Neuronal stem cell (in vitro differentiated cells): ENCODE results near the gene ITPRID2.
"Not testable (repeated sequence)": the region's sequence is repeated elsewhere in the genome, so short reads cannot be mapped to it uniquely, and the experiment has no call there.

Experiments
- DNase-seq: peaks from one replicate; pipeline ENCODE4 v3.0.0-alpha.2; 2013; ENCODE audit warnings: low spot score
- H2AFZ ChIP-seq: one replicate; pipeline ENCODE4 v1.6.1; 2013; ENCODE audit warnings: mild to moderate bottlenecking, low read length, inconsistent platforms
- H2AK5ac ChIP-seq: 2 replicates; pipeline ENCODE4 v1.6.1; 2013; ENCODE audit warnings: low read depth, mild to moderate bottlenecking, inconsistent platforms, low read length, moderate library complexity, mixed read lengths
- H2BK120ac ChIP-seq: 2 replicates; pipeline ENCODE4 v1.6.1; 2013; ENCODE audit warnings: low read depth, mild to moderate bottlenecking, inconsistent platforms, low read length, moderate library complexity, mixed read lengths
- H2BK12ac ChIP-seq: one replicate; pipeline ENCODE4 v1.6.1; 2013; ENCODE audit warnings: low read length, inconsistent platforms
- H2BK15ac ChIP-seq: 2 replicates; pipeline ENCODE4 v1.6.1; 2013; ENCODE audit warnings: mild to moderate bottlenecking, low read length, inconsistent platforms, mixed read lengths
- H2BK5ac ChIP-seq: one replicate; pipeline ENCODE4 v1.6.1; 2013; ENCODE audit warnings: inconsistent platforms, mild to moderate bottlenecking, low read length, moderate library complexity
- H3K14ac ChIP-seq: one replicate; pipeline ENCODE4 v1.6.1; 2013; ENCODE audit warnings: low read length, inconsistent platforms
- H3K18ac ChIP-seq: 2 replicates; pipeline ENCODE4 v1.6.1; 2013; ENCODE audit warnings: low read length, inconsistent platforms
- H3K23ac ChIP-seq: 2 replicates; pipeline ENCODE4 v1.6.1; 2013; ENCODE audit warnings: low read depth, mild to moderate bottlenecking, mixed read lengths, low read length, inconsistent platforms; ENCODE audit not compliant: poor library complexity
- H3K27ac ChIP-seq: replicated peaks from 3 replicates; pipeline ENCODE4 v1.5.1; 2013; ENCODE audit warnings: low read length, inconsistent platforms
- H3K27me3 ChIP-seq, 3 experiments: 2 replicates each; pipeline ENCODE4 v1.6.1; 2013; ENCODE audit warnings: low read length in 3 of 3, mild to moderate bottlenecking in 2 of 3, inconsistent platforms in 1 of 3, low read depth in 1 of 3, mixed read lengths in 1 of 3, moderate library complexity in 1 of 3; ENCODE audit not compliant: control insufficient read depth in 3 of 3, insufficient read depth in 3 of 3
- H3K36me3 ChIP-seq, 2 donors: replicated peaks in 1 of 2; 2 replicates each; pipeline ENCODE4 v1.6.1; 2013; ENCODE audit warnings: low read length in 2 of 2; ENCODE audit not compliant: control insufficient read depth in 2 of 2, insufficient read depth in 2 of 2
- H3K4ac ChIP-seq: 2 replicates; pipeline ENCODE4 v1.6.1; 2013; ENCODE audit warnings: inconsistent platforms, mild to moderate bottlenecking, low read length, moderate library complexity
- H3K4me1 ChIP-seq, 2 donors: 1 replicate in 1 of 2; 2 replicates in 1 of 2; pipeline ENCODE4 v1.6.1; 2013; ENCODE audit warnings: low read length in 2 of 2, low read depth in 1 of 2; ENCODE audit not compliant: control insufficient read depth in 2 of 2, insufficient read depth in 1 of 2
- H3K4me2 ChIP-seq: one replicate; pipeline ENCODE4 v1.6.1; 2013; ENCODE audit warnings: mild to moderate bottlenecking, low read length, inconsistent platforms; ENCODE audit not compliant: insufficient read depth, poor library complexity, severe bottlenecking
- H3K4me3 ChIP-seq, 2 donors: 2 replicates each; pipeline ENCODE4 v1.5.1; 2013; ENCODE audit warnings: low read length in 2 of 2, mild to moderate bottlenecking in 2 of 2, inconsistent platforms in 1 of 2, moderate library complexity in 1 of 2
- H3K79me1 ChIP-seq: one replicate; pipeline ENCODE4 v1.6.1; 2013; ENCODE audit warnings: low read depth, mild to moderate bottlenecking, inconsistent platforms, low read length, moderate library complexity
- H3K9ac ChIP-seq: one replicate; pipeline ENCODE4 v1.6.1; 2013; ENCODE audit warnings: mild to moderate bottlenecking, low read depth, low read length, inconsistent platforms; ENCODE audit not compliant: poor library complexity
- H3K9me3 ChIP-seq, 2 donors: replicated peaks in 1 of 2; 2 replicates each; pipeline versions ENCODE3 to v1.6.1; 2013; ENCODE audit warnings: low read length in 2 of 2, mild to moderate bottlenecking in 2 of 2, inconsistent platforms in 1 of 2, low read depth in 1 of 2, mixed read lengths in 1 of 2, moderate library complexity in 1 of 2; ENCODE audit not compliant: control insufficient read depth in 2 of 2, insufficient read depth in 1 of 2
- H4K8ac ChIP-seq: one replicate; pipeline ENCODE4 v1.6.1; 2013; ENCODE audit warnings: low read depth, mild to moderate bottlenecking, inconsistent platforms, low read length, moderate library complexity
- H4K91ac ChIP-seq: one replicate; pipeline ENCODE4 v1.6.1; 2013; ENCODE audit warnings: low read length, low read depth, mild to moderate bottlenecking, inconsistent platforms; ENCODE audit not compliant: poor library complexity
- WGBS, 2 donors: extraction: QIAGEN DNeasy Blood & Tissue Kit; methylation state at CpG; one replicate each; pipeline ENCODE4 v1.1.7; 2013; ENCODE audit warnings: missing lambda C conversion rate in 2 of 2, mixed read lengths in 1 of 2; ENCODE audit not compliant: insufficient read length in 2 of 2, insufficient replicate concordance in 1 of 2; ENCODE audit errors: extremely low coverage in 2 of 2; 5-methylcytosine and 5-hydroxymethylcytosine counted together

The ITPRID2 gene

DNA sequence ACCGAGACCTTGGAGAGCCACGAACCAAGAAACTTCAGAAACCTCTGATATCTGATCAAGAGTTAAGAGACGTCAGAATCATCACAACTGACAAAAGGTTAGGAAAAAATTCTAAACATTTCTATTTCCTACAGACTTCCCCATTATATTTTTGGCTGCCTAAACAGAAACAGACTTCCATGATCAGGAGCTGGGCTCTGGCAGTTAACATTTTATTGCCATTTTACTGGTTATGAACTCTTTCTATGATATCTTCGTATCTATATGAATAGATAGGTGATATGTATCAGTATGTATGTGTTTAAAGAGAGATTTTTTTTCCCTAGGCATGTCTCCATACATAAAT is 63.0 kb downstream of the ITPRID2 start:
- Histone ChIP-seq H3K9me3 (no peaks in the 10 kb centered on the region), H3K27me3 (no peaks in the 10 kb centered on the region), H2AFZ (peak overlapping the region; percentile 69), H2BK120ac (no peak overlapping the region), H3K23ac (no peak overlapping the region), H4K8ac (no peak overlapping the region), H2BK15ac (no peak overlapping the region), H2AK5ac (no peak overlapping the region), H3K36me3 (no peaks in the 10 kb centered on the region), H3K27ac (no peak overlapping the region), H3K14ac (no peak overlapping the region), H2BK5ac (no peak overlapping the region), H4K91ac (no peak overlapping the region), H3K9ac (no peak overlapping the region), H3K4me1 (no peaks in the 10 kb centered on the region), H3K79me1 (no peaks in the 10 kb centered on the region), H3K4me3 (no peak overlapping the region), H3K4me2 (no peak overlapping the region), H3K4ac (no peak overlapping the region), H3K18ac (no peak overlapping the region), H2BK12ac (no peak overlapping the region)
- no peak for DNase-seq
- WGBS, 2 donors: no CpG with 5 or more reads among the region's 4 CpGs

DNA sequence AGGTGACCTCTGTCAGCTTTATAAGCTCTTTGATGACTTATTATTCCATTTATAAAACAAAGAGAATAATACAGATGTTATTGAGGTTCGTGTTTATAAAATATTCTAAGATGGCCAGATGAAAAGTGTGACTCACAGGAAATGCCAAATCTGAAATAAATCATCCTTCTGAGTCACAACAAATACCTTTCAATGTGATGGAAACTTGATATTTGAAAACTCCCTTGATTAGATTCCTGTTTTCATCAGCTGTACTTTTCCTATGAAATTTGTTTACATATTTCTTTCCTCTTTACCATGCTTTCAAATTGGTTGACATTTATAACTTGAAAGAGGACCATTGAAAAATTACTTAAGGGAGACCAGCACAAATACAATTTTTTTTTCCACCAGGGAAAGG is 63.5 kb downstream of the ITPRID2 start:
- H3K14ac ChIP-seq: no peak overlapping the region
- H3K9ac ChIP-seq: no peak overlapping the region
- no peaks in the 10 kb centered on the region for H3K79me1 ChIP-seq
- H2BK15ac ChIP-seq: no peak overlapping the region
- H3K18ac ChIP-seq: no peak overlapping the region
- no peaks in the 10 kb centered on the region for H3K27me3 ChIP-seq
- no peak overlapping the region for H3K4ac ChIP-seq
- no peak overlapping the region for H2BK12ac ChIP-seq
- no peak overlapping the region for H4K8ac ChIP-seq
- H3K9me3 ChIP-seq: no peaks in the 10 kb centered on the region
- no peak overlapping the region for H2BK120ac ChIP-seq
- no CpG with 5 or more reads among the region's 1 CpG for WGBS, 2 donors
- no peak overlapping the region for H3K4me2 ChIP-seq
- H2AFZ ChIP-seq: no peak overlapping the region
- no peaks in the 10 kb centered on the region for H3K4me1 ChIP-seq
- no peak overlapping the region for H2AK5ac ChIP-seq
- no peak overlapping the region for H4K91ac ChIP-seq
- DNase-seq: no peak
- H3K36me3 ChIP-seq: no peaks in the 10 kb centered on the region
- H3K23ac ChIP-seq: no peak overlapping the region
- H3K27ac ChIP-seq: no peak overlapping the region
- no peak overlapping the region for H3K4me3 ChIP-seq
- no peak overlapping the region for H2BK5ac ChIP-seq

DNA sequence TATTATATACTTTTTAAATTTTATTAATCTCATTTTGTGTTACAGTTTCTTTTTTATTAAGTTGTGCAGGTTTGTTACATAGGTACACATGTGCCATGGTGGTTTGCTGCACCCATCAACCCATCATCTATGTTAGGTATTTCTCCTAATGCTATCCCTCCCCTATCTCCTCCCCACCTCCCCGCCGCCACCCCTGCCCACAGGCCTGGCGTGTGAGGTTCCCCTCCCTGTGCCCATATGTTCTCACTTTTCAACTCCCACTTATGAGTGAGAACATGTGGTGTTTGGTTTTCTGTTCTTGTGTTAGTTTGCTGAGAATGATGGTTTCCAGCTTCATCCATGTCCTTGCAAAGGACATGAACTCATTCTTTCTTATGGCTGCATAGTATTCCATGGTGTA is 64.3 kb downstream of the ITPRID2 start:
- not testable (repeated sequence) for H3K4me3 ChIP-seq, H4K8ac ChIP-seq, H2BK15ac ChIP-seq, H4K91ac ChIP-seq, H3K18ac ChIP-seq, H2BK5ac ChIP-seq, H3K36me3 ChIP-seq, H3K79me1 ChIP-seq, H3K27me3 ChIP-seq, H2AK5ac ChIP-seq, H2BK120ac ChIP-seq, H3K4me2 ChIP-seq, H3K23ac ChIP-seq, DNase-seq, H3K9me3 ChIP-seq, H2BK12ac ChIP-seq, H3K9ac ChIP-seq, H3K27ac ChIP-seq, H2AFZ ChIP-seq, H3K4ac ChIP-seq, H3K4me1 ChIP-seq, H3K14ac ChIP-seq
- WGBS, 2 donors: no CpG with 5 or more reads among the region's 3 CpGs

DNA sequence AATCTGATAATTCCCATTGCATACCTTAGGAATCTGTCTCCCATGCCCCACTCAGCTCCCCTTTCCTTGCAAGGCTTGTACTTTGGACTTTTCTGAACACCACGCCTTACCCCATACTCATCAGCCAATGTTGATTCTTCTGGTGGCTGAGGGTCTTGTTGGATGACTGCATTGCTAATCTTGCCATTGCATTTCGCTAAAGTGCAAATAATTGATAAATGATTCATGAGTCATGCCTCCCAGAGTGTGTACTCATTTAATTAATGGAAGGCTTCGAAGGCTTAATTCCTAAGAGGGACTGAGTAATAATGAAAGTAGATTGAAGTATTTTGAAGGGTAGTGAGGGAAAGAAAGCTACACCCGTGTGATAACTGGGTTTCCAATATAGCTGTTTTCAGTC is 66.1 kb downstream of the ITPRID2 start:
- Histone ChIP-seq H2BK120ac (no peak overlapping the region), H3K36me3 (no peaks in the 10 kb centered on the region), H2BK12ac (no peak overlapping the region), H3K18ac (no peak overlapping the region), H3K9ac (no peak overlapping the region), H2AK5ac (no peak overlapping the region), H3K9me3 (no peaks in the 10 kb centered on the region), H3K4me2 (no peak overlapping the region), H3K4ac (no peak overlapping the region), H3K27me3 (no peaks in the 10 kb centered on the region), H4K91ac (no peak overlapping the region), H2BK15ac (no peak overlapping the region), H2AFZ (no peak overlapping the region), H2BK5ac (no peak overlapping the region), H3K27ac (no peak overlapping the region), H3K23ac (no peak overlapping the region), H3K14ac (no peak overlapping the region), H3K79me1 (no peaks in the 10 kb centered on the region), H3K4me3 (no peak overlapping the region), H4K8ac (no peak overlapping the region), H3K4me1 (no peaks in the 10 kb centered on the region)
- no CpG with 5 or more reads among the region's 4 CpGs for WGBS, 2 donors
- DNase-seq: no peak
